ENCODE measurements around the gene CEBPZ. TPM values are rescaled to one million over a fixed set of nuclear protein-coding genes. Genes with fewer than 3 reads are reported as not detected.
A peak's percentile ranks its signal among the peaks of the same experiment; 100 is the strongest.

Gene CEBPZ
- total RNA-seq, 6 donors from 2014 or later: 13.5 to 58.7 (median 42.5) TPM

- TF ChIP-seq POLR2AphosphoS5 (IDR thresholded peaks at IDR 0.05) (no peak), EP300 (IDR thresholded peaks at IDR 0.05) (no peak), POLR2A (IDR thresholded peaks at IDR 0.05) (no peak)
- TF ChIP-seq, protein P1, sequence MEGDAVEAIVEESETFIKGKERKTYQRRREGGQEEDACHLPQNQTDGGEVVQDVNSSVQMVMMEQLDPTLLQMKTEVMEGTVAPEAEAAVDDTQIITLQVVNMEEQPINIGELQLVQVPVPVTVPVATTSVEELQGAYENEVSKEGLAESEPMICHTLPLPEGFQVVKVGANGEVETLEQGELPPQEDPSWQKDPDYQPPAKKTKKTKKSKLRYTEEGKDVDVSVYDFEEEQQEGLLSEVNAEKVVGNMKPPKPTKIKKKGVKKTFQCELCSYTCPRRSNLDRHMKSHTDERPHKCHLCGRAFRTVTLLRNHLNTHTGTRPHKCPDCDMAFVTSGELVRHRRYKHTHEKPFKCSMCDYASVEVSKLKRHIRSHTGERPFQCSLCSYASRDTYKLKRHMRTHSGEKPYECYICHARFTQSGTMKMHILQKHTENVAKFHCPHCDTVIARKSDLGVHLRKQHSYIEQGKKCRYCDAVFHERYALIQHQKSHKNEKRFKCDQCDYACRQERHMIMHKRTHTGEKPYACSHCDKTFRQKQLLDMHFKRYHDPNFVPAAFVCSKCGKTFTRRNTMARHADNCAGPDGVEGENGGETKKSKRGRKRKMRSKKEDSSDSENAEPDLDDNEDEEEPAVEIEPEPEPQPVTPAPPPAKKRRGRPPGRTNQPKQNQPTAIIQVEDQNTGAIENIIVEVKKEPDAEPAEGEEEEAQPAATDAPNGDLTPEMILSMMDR (IDR thresholded peaks at IDR 0.05): no peak
- H3K27ac ChIP-seq: no peak overlapping the region
- H3K36me3 ChIP-seq: no peaks in the 10 kb centered on the region
- peaks cover 0 to 5% (median 2%) of the 10 kb centered on the region in 4 donors for H3K9me3 ChIP-seq
- ATAC-seq (ENCODE audit: low FRiP score in 2 of 2) (no peak), DNase-seq (no peak)
- WGBS, 2 donors: 93 to 95% methylated on average over 1 of the region's 1 CpG
- peaks cover 0 to 2% (median 0%) of the 10 kb centered on the region in 4 donors for H3K4me1 ChIP-seq
- no peaks in the 10 kb centered on the region for H3K27me3 ChIP-seq
- no peak overlapping the region for H3K4me3 ChIP-seq
Measured at GRCh38 chr2:37164757-37165156, 66.6 kb downstream of the CEBPZ start.

DNA sequence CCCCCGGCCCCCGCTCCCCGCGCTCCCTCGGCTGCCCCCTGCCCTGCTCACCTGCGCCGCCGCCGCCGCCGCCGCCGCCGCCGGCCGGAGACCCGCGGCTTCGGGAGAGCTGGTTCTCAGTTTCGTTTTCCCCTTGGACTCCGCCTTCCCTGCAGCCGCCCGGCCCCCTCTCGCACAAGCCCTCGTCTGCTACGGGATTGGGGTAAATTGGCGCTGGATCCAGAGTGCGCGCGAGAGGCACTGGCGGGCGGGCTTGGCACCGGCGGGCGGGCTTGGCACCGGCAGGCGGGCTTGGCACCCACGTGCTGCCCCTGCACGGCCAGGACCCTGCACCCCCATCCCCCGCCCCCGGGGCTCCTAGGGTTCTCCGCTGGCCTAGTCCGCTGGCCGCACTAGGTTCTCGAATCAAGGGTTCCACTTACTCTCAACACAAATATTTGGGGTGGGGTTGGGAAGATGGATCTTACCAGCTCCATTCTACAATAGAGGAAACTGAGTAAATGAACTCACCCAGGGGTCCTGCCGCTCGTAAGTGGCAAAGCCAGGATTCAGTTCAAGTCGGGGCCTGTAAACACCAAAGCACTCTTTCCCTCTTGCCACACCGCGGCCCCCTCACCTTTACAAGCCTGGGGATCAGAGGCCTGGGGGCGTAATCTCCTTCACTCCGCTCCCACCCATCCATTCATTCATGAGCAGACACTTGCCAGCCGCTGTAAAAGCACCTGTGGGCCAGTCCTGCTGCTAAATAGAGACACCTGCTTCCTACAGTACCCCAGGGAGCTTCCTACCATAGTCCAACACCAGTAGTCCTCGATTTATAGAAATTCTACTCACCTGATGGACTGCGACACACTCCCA, 74.3 kb downstream of the CEBPZ start, which contains the start of gene EIF2AK2:
EIF2AK2 (minus strand) TSS at position 124 of the 858 bp plus-strand sequence. CDS start 9,174 bp downstream, outside the sequence.
- peak; percentile 87 to 97 for ATAC-seq (ENCODE audit: low FRiP score in 2 of 2)
- Histone ChIP-seq H3K9me3 (no peaks in the 10 kb centered on the region), H3K4me1 (peaks cover 15 to 23% (median 19%) of the 10 kb centered on the region in 4 donors), H3K27ac (peak within 1 kb of the TSS; percentile 91 to 98 (median 92)), H3K27me3 (no peaks in the 10 kb centered on the region), H3K4me3 (peak within 1 kb of the TSS; percentile 80 to 94 (median 85)), H3K36me3 (no peaks in the 10 kb centered on the region)
- WGBS, 2 donors: 10 to 46% methylated on average over 10 to 36 of the region's 55 CpGs
- DNase-seq: peak; percentile 89 to 95
- TF ChIP-seq POLR2A (IDR thresholded peaks at IDR 0.05): peak in 2 of 4 donors; percentile 37 to 59
- TF ChIP-seq, protein P1 (IDR thresholded peaks at IDR 0.05): no peak
- peak; percentile 7 to 49 for TF ChIP-seq POLR2AphosphoS5 (IDR thresholded peaks at IDR 0.05)
- no peak for TF ChIP-seq EP300 (IDR thresholded peaks at IDR 0.05)

DNA sequence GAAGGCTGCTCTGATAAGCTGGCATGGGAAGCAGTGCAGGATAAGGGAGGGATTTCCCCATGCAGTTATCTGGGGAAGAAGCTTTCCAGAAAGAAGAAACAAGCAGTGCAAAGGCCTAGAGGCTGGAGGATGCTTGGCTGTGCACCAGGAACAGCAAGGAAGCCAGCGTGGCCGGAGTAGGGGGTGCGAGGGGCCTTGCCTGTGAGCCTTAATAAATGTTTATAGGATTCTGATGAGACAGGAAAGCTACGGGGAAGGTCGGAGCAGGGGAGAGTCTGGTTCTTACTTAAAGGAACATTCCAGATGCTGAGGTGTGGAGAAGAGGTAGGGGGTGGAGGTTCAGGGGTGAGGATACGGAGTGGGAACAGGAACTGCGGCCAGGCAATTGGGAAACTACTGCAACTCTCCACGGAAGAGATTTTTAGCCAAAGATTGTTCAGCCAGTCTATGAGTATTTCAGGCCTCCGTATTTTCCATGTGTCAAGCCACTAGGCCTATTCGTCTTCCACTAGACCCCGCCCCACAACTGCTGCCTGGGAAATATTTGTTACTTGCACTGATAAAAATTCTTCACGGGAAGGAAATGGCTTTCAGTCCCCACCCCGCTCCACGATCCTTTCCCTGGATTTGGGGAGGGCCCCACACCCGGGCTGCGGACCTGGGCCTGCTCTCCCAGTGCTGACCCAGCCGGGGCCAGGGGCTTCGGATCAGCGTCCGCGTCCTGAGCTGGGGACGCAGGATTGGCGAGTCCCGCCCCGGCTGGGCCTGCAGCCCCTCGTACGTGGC, 75.1 kb downstream of the CEBPZ start:
- Histone ChIP-seq H3K4me1 (peaks cover 15 to 23% (median 19%) of the 10 kb centered on the region in 4 donors), H3K27ac (peak overlapping the region; percentile 91 to 98 (median 92)), H3K27me3 (no peaks in the 10 kb centered on the region), H3K9me3 (no peaks in the 10 kb centered on the region), H3K4me3 (peak overlapping the region; percentile 80 to 94 (median 85)), H3K36me3 (no peaks in the 10 kb centered on the region)
- no peak for TF ChIP-seq POLR2A (IDR thresholded peaks at IDR 0.05)
- TF ChIP-seq, protein P1 (IDR thresholded peaks at IDR 0.05): no peak
- no peak for TF ChIP-seq EP300 (IDR thresholded peaks at IDR 0.05)
- TF ChIP-seq POLR2AphosphoS5 (IDR thresholded peaks at IDR 0.05): no peak
- DNase-seq (peak in 1 of 2 donors; percentile 36), ATAC-seq (ENCODE audit: low FRiP score in 2 of 2) (peak; percentile 59 to 75)
- WGBS, 2 donors: 2 to 3% methylated on average over 14 to 16 of the region's 27 CpGs

GRCh38 chr2:37154785-37155184, 76.6 kb downstream of the CEBPZ start:
- TF ChIP-seq, protein P1 (IDR thresholded peaks at IDR 0.05): no peak
- TF ChIP-seq POLR2A (IDR thresholded peaks at IDR 0.05) (no peak), POLR2AphosphoS5 (IDR thresholded peaks at IDR 0.05) (no peak), EP300 (IDR thresholded peaks at IDR 0.05) (no peak)
- H3K27me3 ChIP-seq: no peaks in the 10 kb centered on the region
- no peak for DNase-seq
- 79 to 90% methylated on average over 4 of the region's 4 CpGs for WGBS, 2 donors
- no peaks in the 10 kb centered on the region for H3K9me3 ChIP-seq
- no peaks in the 10 kb centered on the region for H3K36me3 ChIP-seq
- H3K4me3 ChIP-seq: no peak overlapping the region
- ATAC-seq (ENCODE audit: low FRiP score in 2 of 2): no peak
- peaks cover 18 to 29% (median 21%) of the 10 kb centered on the region in 4 donors for H3K4me1 ChIP-seq
- H3K27ac ChIP-seq: peak overlapping the region in 1 of 4 donors; percentile 98

Data from upper lobe of left lung (tissue), 6 donors.